GM12865 (cell line): Measurements from ENCODE around the gene TNRC6B.

Experiments used
- DNase-seq: peaks from one replicate; pipeline ENCODE4 v3.0.0; 2010; ENCODE audit warnings: low read depth
- H3K4me3 ChIP-seq: 2 replicates; pipeline ENCODE4 v1.5.1; 2011; ENCODE audit warnings: mild to moderate bottlenecking, low read depth, low read length, control low read depth
- TF ChIP-seq, protein P1 (sequence below): IDR thresholded peaks from 2 replicates; pipeline ENCODE4 v1.5.1; 2011; ENCODE audit warnings: low read length, control low read depth, low read depth, inconsistent platforms; ENCODE audit not compliant: insufficient read depth; ENCODE audit errors: missing control alignments

The TNRC6B gene

DNA sequence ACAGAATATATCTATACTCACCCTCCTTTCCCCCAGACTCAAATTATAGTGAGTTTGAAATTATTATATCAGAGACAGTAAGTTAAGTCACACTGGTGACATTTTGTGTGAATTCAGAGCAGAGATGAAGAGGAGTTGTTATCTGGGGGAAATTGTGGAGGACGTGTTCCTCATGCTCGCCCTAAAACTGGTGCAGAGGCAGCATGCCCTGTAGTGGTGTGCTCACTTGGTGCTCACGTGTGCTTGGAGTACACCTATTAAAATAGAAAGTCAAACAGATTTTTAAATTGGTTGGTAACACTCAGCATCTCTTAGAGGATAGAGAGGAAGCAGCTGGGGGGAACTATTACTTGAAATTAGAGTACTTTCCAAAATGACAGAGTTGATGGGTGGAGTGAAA, 117.0 kb downstream of the TNRC6B start:
- H3K4me3 ChIP-seq: no peak overlapping the region
- no peak for DNase-seq
- TF ChIP-seq, protein P1, sequence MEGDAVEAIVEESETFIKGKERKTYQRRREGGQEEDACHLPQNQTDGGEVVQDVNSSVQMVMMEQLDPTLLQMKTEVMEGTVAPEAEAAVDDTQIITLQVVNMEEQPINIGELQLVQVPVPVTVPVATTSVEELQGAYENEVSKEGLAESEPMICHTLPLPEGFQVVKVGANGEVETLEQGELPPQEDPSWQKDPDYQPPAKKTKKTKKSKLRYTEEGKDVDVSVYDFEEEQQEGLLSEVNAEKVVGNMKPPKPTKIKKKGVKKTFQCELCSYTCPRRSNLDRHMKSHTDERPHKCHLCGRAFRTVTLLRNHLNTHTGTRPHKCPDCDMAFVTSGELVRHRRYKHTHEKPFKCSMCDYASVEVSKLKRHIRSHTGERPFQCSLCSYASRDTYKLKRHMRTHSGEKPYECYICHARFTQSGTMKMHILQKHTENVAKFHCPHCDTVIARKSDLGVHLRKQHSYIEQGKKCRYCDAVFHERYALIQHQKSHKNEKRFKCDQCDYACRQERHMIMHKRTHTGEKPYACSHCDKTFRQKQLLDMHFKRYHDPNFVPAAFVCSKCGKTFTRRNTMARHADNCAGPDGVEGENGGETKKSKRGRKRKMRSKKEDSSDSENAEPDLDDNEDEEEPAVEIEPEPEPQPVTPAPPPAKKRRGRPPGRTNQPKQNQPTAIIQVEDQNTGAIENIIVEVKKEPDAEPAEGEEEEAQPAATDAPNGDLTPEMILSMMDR: no peak

DNA sequence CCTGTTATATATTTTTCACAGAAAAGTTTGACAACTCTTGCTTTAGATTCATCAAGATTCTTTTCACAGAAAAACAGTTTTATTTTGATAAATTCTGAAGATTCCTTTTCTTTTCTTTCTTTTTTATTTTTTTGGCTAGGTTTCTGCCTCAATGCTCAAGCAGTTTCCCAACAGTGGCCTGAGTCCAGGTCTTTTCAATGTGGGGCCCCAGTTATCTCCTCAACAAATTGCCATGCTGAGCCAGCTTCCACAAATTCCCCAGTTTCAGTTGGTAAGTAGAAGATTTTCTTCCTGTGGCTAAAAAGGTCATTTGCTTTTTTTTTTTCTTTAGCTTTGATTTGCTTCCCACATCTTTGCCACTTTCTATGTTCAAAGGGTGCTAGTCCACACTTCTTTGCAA, 122.6 kb downstream of the TNRC6B start:
- no peak for DNase-seq
- no peak overlapping the region for H3K4me3 ChIP-seq
- TF ChIP-seq, protein P1: no peak

DNA sequence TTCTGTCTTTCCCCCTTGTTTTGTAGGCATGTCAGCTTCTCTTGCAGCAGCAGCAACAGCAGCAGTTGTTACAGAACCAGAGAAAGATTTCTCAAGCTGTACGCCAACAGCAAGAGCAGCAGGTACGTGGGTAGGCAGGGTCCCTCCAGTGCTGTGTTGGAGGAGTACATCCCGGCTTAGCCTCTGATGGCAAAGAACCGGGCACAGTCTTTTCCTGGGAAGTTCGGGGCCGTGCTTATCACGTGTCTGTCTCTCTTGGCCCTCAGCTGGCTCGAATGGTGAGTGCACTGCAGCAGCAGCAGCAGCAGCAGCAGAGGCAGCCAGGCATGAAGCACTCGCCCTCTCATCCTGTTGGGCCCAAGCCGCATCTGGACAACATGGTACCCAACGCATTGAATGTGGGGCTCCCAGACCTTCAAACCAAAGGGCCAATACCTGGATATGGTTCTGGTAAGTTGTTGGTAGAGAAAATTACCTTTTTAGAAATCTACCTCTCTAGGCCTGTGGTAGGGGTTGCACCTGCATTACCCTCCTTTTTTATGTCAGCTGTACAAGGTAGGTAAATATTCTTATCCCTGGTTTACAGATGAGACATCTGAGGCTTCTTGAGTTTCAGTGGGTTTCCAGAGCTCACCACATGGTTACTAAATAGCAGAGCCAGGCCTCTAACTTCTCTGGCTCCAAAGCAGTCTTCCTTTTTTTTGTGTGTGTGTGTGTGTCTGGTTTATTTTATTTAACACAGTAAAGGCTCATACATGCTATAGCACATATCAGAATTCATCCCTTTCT, 123.4 kb downstream of the TNRC6B start:
- TF ChIP-seq, protein P1: no peak
- no peak overlapping the region for H3K4me3 ChIP-seq
- peak; percentile 73 for DNase-seq

DNA sequence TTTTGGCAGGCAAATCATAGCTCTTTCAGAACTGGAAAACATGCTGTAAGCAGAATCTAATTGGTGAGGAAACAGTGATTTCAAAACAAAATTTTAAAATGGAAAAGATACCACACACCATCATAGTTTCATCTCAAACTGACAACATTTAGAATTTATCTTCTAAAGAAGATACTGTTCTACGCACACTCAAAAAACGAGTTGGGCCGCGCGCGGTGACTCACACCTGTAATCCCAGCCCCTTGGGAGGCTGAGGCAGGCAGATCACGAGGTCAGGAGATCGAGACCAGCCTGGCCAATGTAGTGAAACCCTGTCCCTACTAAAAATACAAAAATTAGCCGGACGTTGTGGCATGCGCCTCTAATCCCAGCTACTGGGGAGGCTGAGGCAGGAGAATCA, 124.4 kb downstream of the TNRC6B start:
- TF ChIP-seq, protein P1: no peak

DNA sequence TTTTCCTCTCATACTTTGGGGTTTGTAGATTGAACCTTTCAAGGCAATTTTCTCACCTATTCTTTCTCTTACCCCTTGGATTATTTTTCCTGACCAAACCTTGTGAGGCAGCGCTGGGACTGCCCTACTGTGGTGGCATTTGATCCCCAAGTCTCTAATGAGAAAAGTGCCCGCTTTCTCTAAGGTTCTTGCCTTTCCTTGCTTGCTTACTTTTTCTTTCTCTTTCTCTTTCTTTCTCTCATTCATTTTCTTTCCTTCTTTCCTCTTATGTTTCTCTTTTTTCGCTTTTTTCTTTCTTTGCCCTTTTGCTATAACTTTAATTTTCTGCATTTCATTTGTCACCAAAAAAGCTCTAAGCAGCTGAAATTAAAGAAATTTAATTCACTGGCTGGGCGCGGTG, 127.9 kb downstream of the TNRC6B start:
- TF ChIP-seq, protein P1: no peak
- no peak overlapping the region for H3K4me3 ChIP-seq
- DNase-seq: no peak

More for the DNA sequence above, 124.4 kb downstream of the TNRC6B start:
- no peak for DNase-seq
- H3K4me3 ChIP-seq: no peak overlapping the region

DNA sequence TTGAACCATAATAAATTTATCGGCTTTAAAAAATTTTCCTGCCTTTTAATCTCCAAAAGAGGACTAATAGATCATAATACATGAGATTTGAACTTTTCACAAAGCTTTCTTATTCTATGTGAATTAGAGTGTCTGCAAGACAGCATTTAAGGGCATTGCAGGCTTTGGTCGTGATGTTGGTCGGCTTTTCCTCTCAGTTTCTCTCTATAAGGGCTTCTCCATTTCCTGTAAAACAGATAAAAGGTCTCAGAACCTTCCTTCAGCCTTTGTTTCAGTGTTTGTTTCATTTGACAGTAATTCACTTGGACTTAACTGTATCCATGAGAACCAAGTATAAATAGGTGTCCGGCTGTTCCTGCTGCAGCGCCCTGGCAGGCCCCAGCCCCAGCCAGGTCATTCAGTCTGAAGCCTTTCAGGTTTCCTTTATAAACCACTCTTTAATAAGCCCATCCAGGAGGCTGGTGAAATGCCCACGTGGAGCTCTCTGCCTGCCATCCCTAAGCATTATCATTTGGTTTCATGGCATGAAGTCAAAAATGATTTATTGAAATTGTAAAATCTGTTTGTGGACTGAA, 131.4 kb downstream of the TNRC6B start:
- DNase-seq: no peak
- no peak overlapping the region for H3K4me3 ChIP-seq
- TF ChIP-seq, protein P1: no peak
